Breast epithelium (tissue), 4 donors: Measurements from ENCODE around the gene NOL6. TPM values are rescaled to one million over a fixed set of nuclear protein-coding genes. Genes with fewer than 3 reads are reported as not detected.

ENCODE experiments used
- DNase-seq, 2 donors: peaks; one replicate each; pipeline ENCODE4 v3.0.0-alpha.2; 2019; ENCODE audit warnings: low spot score in 2 of 2
- H3K27ac ChIP-seq, 2 donors: fragments of 200-600 bp; sonication (generic) in 1 of 2; one replicate each; pipeline ENCODE4 v1.5.1; 2016 to 2019; ENCODE audit warnings: mild to moderate bottlenecking in 1 of 2
- H3K27me3 ChIP-seq, 2 donors: fragments of 200-600 bp; sonication (generic) in 1 of 2; one replicate each; pipeline versions ENCODE4 v1.5.1 to v1.6.0; 2017 to 2019; ENCODE audit warnings: control low read depth in 1 of 2, mild to moderate bottlenecking in 1 of 2
- H3K36me3 ChIP-seq: fragments of 200-600 bp; one replicate; pipeline ENCODE4 v1.5.1; 2019
- H3K4me1 ChIP-seq, 2 donors: fragments of 200-600 bp; sonication (generic); one replicate each; pipeline ENCODE4 v1.5.1; 2016 to 2019; ENCODE audit warnings: control low read depth in 1 of 2
- H3K4me3 ChIP-seq, 3 donors: fragments of 200-600 bp; sonication (generic); 1 replicate in 2 of 3; 2 replicates in 1 of 3; pipeline ENCODE4 v1.5.1; 2016 to 2019; ENCODE audit warnings: mild to moderate bottlenecking in 3 of 3, moderate library complexity in 2 of 3
- H3K9me3 ChIP-seq, 2 donors: fragments of 200-600 bp; sonication (generic) in 1 of 2; one replicate each; pipeline ENCODE4 v1.5.1; 2016 to 2019; ENCODE audit warnings: control low read depth in 1 of 2
- CTCF ChIP-seq, 3 donors: fragments of 450-650 bp; IDR thresholded peaks; one replicate each; pipeline ENCODE4 v1.5.1; 2016 to 2017; ENCODE audit warnings: antibody characterized with exemption in 3 of 3, mild to moderate bottlenecking in 3 of 3, moderate library complexity in 3 of 3
- POLR2A ChIP-seq: fragments of 450-650 bp; IDR thresholded peaks from one replicate; pipeline ENCODE4 v1.6.1; 2016; ENCODE audit warnings: antibody characterized with exemption, mild to moderate bottlenecking, moderate library complexity
- POLR2AphosphoS5 ChIP-seq, 3 donors: sonication (generic); formaldehyde crosslinking; IDR thresholded peaks; one replicate each; pipeline ENCODE4 v1.6.1; 2017; ENCODE audit warnings: antibody characterized with exemption in 3 of 3
- intact Hi-C: fragments of 100-400 bp; cut with DNase I; formaldehyde crosslinking; loops from one replicate; pipeline ENCODE4 v1.15.1; 2023; ENCODE audit warnings: low total_unique reads
- total RNA-seq, 3 donors: library from RNA; depleted of rRNA; stranded (reverse); fragments of >200 nt; gene quantifications; one replicate each; pipeline ENCODE4 v1.1.0, GENCODE V29; 2016

NOL6 gene
- total RNA-seq, 3 donors from 2014 or later = 14.2 to 23.9 (median 22.3) TPM

- H3K4me1 ChIP-seq = peaks cover 0 to 6% of the 10 kb centered on the region in 2 donors
- H3K4me3 ChIP-seq = no peak overlapping the region
- no peaks in the 10 kb centered on the region for H3K9me3 ChIP-seq
- no peak for DNase-seq
- no peak for TF ChIP-seq POLR2AphosphoS5 (IDR thresholded peaks at IDR 0.05)
- TF ChIP-seq CTCF (IDR thresholded peaks at IDR 0.05) = no peak
- TF ChIP-seq POLR2A = no peak
- no peak overlapping the region for H3K27ac ChIP-seq
- H3K27me3 ChIP-seq = no peaks in the 10 kb centered on the region
- H3K36me3 ChIP-seq = no peaks in the 10 kb centered on the region
- intact Hi-C loops = no loop called here
Observed at GRCh38 chr9:33416996-33417395, 56.7 kb downstream of the NOL6 start.

GRCh38 chr9:33415501-33416038 is 58.2 kb downstream of the NOL6 start:
- DNase-seq = peak; percentile 80 to 91
- TF ChIP-seq POLR2A (no peak), POLR2AphosphoS5 (IDR thresholded peaks at IDR 0.05) (peak in 2 of 3 donors; percentile 53 to 55), CTCF (IDR thresholded peaks at IDR 0.05) (peak; percentile 51 to 65 (median 61))

GRCh38 chr9:33414889-33415500 is 58.7 kb downstream of the NOL6 start:
- no peak for DNase-seq
- Histone ChIP-seq H3K4me3 (no peak overlapping the region), H3K36me3 (no peaks in the 10 kb centered on the region), H3K27ac (peak overlapping the region; percentile 12 to 54), H3K9me3 (no peaks in the 10 kb centered on the region), H3K27me3 (no peaks in the 10 kb centered on the region), H3K4me1 (peaks cover 0 to 6% of the 10 kb centered on the region in 2 donors)
- intact Hi-C loops = no loop called here
- TF ChIP-seq CTCF (IDR thresholded peaks at IDR 0.05) (no peak), POLR2AphosphoS5 (IDR thresholded peaks at IDR 0.05) (no peak), POLR2A (no peak)

More at GRCh38 chr9:33415501-33416038, 58.2 kb downstream of the NOL6 start:
- intact Hi-C loops = no loop called here
- no peaks in the 10 kb centered on the region for H3K9me3 ChIP-seq
- no peaks in the 10 kb centered on the region for H3K36me3 ChIP-seq
- H3K4me3 ChIP-seq = no peak overlapping the region
- H3K4me1 ChIP-seq = peaks cover 0 to 6% of the 10 kb centered on the region in 2 donors
- no peaks in the 10 kb centered on the region for H3K27me3 ChIP-seq
- peak overlapping the region; percentile 12 to 54 for H3K27ac ChIP-seq

GRCh38 chr9:33414268-33414667 is 59.5 kb downstream of the NOL6 start:
- TF ChIP-seq POLR2A = no peak
- no peak for TF ChIP-seq POLR2AphosphoS5 (IDR thresholded peaks at IDR 0.05)
- no peak for DNase-seq
- Histone ChIP-seq H3K27ac (no peak overlapping the region), H3K4me3 (no peak overlapping the region), H3K27me3 (no peaks in the 10 kb centered on the region), H3K36me3 (no peaks in the 10 kb centered on the region), H3K4me1 (peaks cover 0 to 6% of the 10 kb centered on the region in 2 donors), H3K9me3 (no peaks in the 10 kb centered on the region)
- intact Hi-C loops = no loop called here

Other genes with a start within 250 kb of the NOL6 start
- gene SPINK4, start 233.8 kb downstream of the NOL6 start, total RNA-seq = not detected
- gene BAG1, start 209.2 kb downstream of the NOL6 start, total RNA-seq = 10 to 100 TPM; 34.7 to 54.7 (median 44.9) TPM
- gene CHMP5, start 208.9 kb downstream of the NOL6 start, total RNA-seq = 10 to 100 TPM; 63.1 to 73.4 (median 65.5) TPM
- 10 to 100 TPM; 36.3 to 45.5 (median 38.3) TPM for gene NFX1, start 183.4 kb downstream of the NOL6 start, total RNA-seq
- gene AQP7, start 71.4 kb downstream of the NOL6 start, total RNA-seq = 100 to 1,000 TPM in 1 of 3 donors, 10 to 100 TPM in 2; 29.3 to 193 (median 38.3) TPM
- 10 to 100 TPM; 19.0 to 47.9 (median 45.1) TPM for gene AQP3, start 26.3 kb downstream of the NOL6 start, total RNA-seq
- not detected for gene ANKRD18B, start 50.3 kb upstream of the NOL6 start, total RNA-seq